ENCODE results near the gene DFFA. TPM values are rescaled to one million over a fixed set of nuclear protein-coding genes. Genes with fewer than 3 reads are reported as not detected.
"Not testable (repeated sequence)": the region's sequence is repeated elsewhere in the genome, so short reads cannot be mapped to it uniquely, and the experiment has no call there.

DFFA gene
- total and polyA plus RNA-seq, 2 of the 4 experiments (the other 2 are of a cell fraction) = 28.1 to 62.6 TPM

- DNase-seq; H3K4me2 ChIP-seq (ENCODE audit: low read depth, low read length); CTCF ChIA-PET: not testable (repeated sequence)
These were observed 14.9 kb downstream of the DFFA start for GRCh38 chr1:10457462-10457861.

More at GRCh38 chr1:10457462-10457861, 14.9 kb downstream of the DFFA start:
- H3K56ac ChIP-seq (ENCODE audit: extremely low read depth, insufficient read depth, low read length); H2BK120ac ChIP-seq (ENCODE audit: low read depth, low read length); H3K9ac ChIP-seq (ENCODE audit: low read depth, low read length); H3K9me1 ChIP-seq (ENCODE audit: insufficient read depth, low read length); H4K8ac ChIP-seq (ENCODE audit: low read depth in 2 of 2, low read length in 2 of 2); H2BK20ac ChIP-seq (ENCODE audit: low read depth, low read length); ATAC-seq (ENCODE audit: low read depth); H2BK5ac ChIP-seq (ENCODE audit: low read depth, low read length, poor library complexity, severe bottlenecking); H3K27me3 ChIP-seq (ENCODE audit: control insufficient read depth, insufficient read depth, low read length); H3K23ac ChIP-seq (ENCODE audit: low read depth, low read length); H3K9me3 ChIP-seq (ENCODE audit: control insufficient read depth, insufficient read depth, low read length); H3K79me1 ChIP-seq (ENCODE audit: low read depth in 1 of 2, low read length in 2 of 2); H3K4me3 ChIP-seq (ENCODE audit: insufficient read depth, low read depth, low read length); H3K14ac ChIP-seq (replicated peaks; ENCODE audit: low read depth, low read length); H4K20me1 ChIP-seq (ENCODE audit: insufficient read depth, low read length); in situ Hi-C loops (cut with MboI; ENCODE audit: low sequenced_read_pairs); POLR2A ChIA-PET (ENCODE audit: unreplicated experiment); dilution Hi-C loops (cut with HindIII; ENCODE audit: low sequenced_read_pairs, unreplicated experiment); H3K4me1 ChIP-seq (ENCODE audit: control insufficient read depth, insufficient read depth, low read length); H4K5ac ChIP-seq (ENCODE audit: low read depth, low read length); H2AK9ac ChIP-seq (replicated peaks; ENCODE audit: low read depth, low read length, poor library complexity); H2BK15ac ChIP-seq (ENCODE audit: low read depth, low read length); BruUV-seq (replicated peaks); H2AK5ac ChIP-seq (ENCODE audit: low read depth, low read length); H2AFZ ChIP-seq (replicated peaks; ENCODE audit: low read length, poor library complexity); H3K18ac ChIP-seq (ENCODE audit: low read depth, low read length); H3K4ac ChIP-seq (ENCODE audit: low read depth, low read length); intact Hi-C loops (cut with micrococcal nuclease); H3K27ac ChIP-seq (ENCODE audit: insufficient read depth, low read length); H4K91ac ChIP-seq (ENCODE audit: insufficient read depth, low read depth, low read length): not testable (repeated sequence)
- 39% methylated on average over 3 of the region's 7 CpGs; no CpG with 5 or more reads in 1 of the 2 experiments for WGBS, 2 experiments (ENCODE audit: extremely low coverage in 2 of 2, insufficient read length in 1 of 2)
- H3K36me3 ChIP-seq (ENCODE audit: control insufficient read depth, insufficient read depth, low read length) = peaks cover 14% of the 10 kb centered on the region
